HCT116 (cell line): ENCODE measurements around the gene CFAP45. TPM values are rescaled to one million over a fixed set of nuclear protein-coding genes. Genes with fewer than 3 reads are reported as not detected.
"Not testable (repeated sequence)": the region's sequence is repeated elsewhere in the genome, so short reads cannot be mapped to it uniquely, and the experiment has no call there.

Source experiments
- ATAC-seq: fragments of 200-7000 bp; cut with Tn5 transposase; 2 replicates; pipeline ENCODE4 v1.9.1; 2020; ENCODE audit warnings: mild to moderate bottlenecking, moderate library complexity
- BruUV-seq: library from RNA; stranded (reverse); fragments of 400-500 nt; replicated peaks from 2 replicates; lab custom pipeline; 2021; lab: Mats Ljungman, UMichigan
- CTCF ChIA-PET: fragments of 300-600 bp; sonication (Branson Sonifier 250); formaldehyde crosslinking; loops from one replicate; lab custom pipeline; 2021; ENCODE audit warnings: antibody characterized with exemption; lab: Charles Lee
- POLR2A ChIA-PET: fragments of 300-600, 350-600 bp; sonication (Branson Sonifier 250); formaldehyde crosslinking; loops from one replicate; lab custom pipeline; 2021; ENCODE audit warnings: antibody characterized with exemption; lab: Charles Lee
- RAD21 ChIA-PET, 2 experiments: fragments of 300-600 bp; sonication (Branson Sonifier 250); formaldehyde crosslinking; loops; one replicate each; lab custom pipeline; 2023; ENCODE audit warnings: low total read pairs in 2 of 2; ENCODE audit not compliant: uncharacterized antibody in 2 of 2, unreplicated experiment in 2 of 2, low non-redundant PET in 1 of 2; lab: Charles Lee
- DNase-seq: peaks from one replicate; pipeline ENCODE4 v3.0.0-alpha.2; 2010; ENCODE audit warnings: low read depth, low spot score
- H2AFZ ChIP-seq: fragments of 200-600 bp; shearing (Covaris generic), sonication (generic); 2 replicates; pipeline ENCODE4 v1.6.1; 2017; ENCODE audit warnings: low read depth, mixed run types, mixed read lengths, antibody characterized with exemption, low read length; ENCODE audit not compliant: poor library complexity, severe bottlenecking
- H3K27ac ChIP-seq: 2 replicates; pipeline ENCODE4 v1.5.1; 2012; ENCODE audit warnings: low read depth, low read length
- H3K27me3 ChIP-seq: fragments of 200-600 bp; sonication (generic); 2 replicates; pipeline ENCODE4 v1.6.1; 2016; ENCODE audit warnings: mixed run types, low read length, mixed read lengths; ENCODE audit not compliant: insufficient read depth
- H3K36me3 ChIP-seq, 2 experiments: fragments of 200-500 bp in 1 of 2; fragments of 200-600 bp in 1 of 2; sonication (Bioruptor generic) in 1 of 2; sonication (generic) in 1 of 2; 2 replicates each; pipeline versions ENCODE4 v1.5.1 to v1.6.1; 2014 to 2016; ENCODE audit warnings: low read length in 2 of 2, inconsistent platforms in 1 of 2, mixed read lengths in 1 of 2, mixed run types in 1 of 2; ENCODE audit not compliant: insufficient read depth in 2 of 2, control insufficient read depth in 1 of 2
- H3K4me1 ChIP-seq, 2 experiments: fragments of 200-600 bp in 1 of 2; sonication (generic) in 1 of 2; 2 replicates each; pipeline versions ENCODE4 v1.5.1 to v1.6.1; 2012 to 2017; ENCODE audit warnings: low read length in 2 of 2, inconsistent platforms in 1 of 2, mild to moderate bottlenecking in 1 of 2, mixed read lengths in 1 of 2, mixed run types in 1 of 2, moderate library complexity in 1 of 2; ENCODE audit not compliant: insufficient read depth in 2 of 2, control insufficient read depth in 1 of 2
- H3K4me2 ChIP-seq: fragments of 200-600 bp; sonication (generic); 2 replicates; pipeline ENCODE4 v1.6.1; 2017; ENCODE audit warnings: mixed run types, low read length, mixed read lengths
- H3K4me3 ChIP-seq, 2 experiments: fragments of 200-600 bp in 1 of 2; sonication (generic) in 1 of 2; replicated peaks in 1 of 2; 2 replicates each; pipeline ENCODE4 v1.5.1; 2011 to 2016; ENCODE audit warnings: low read length in 2 of 2, control low read depth in 1 of 2, low read depth in 1 of 2, mild to moderate bottlenecking in 1 of 2, mixed read lengths in 1 of 2, mixed run types in 1 of 2
- H3K79me2 ChIP-seq: fragments of 200-600 bp; sonication (generic); 2 replicates; pipeline ENCODE4 v1.6.1; 2017; ENCODE audit warnings: mild to moderate bottlenecking, mixed run types, low read length, moderate library complexity, mixed read lengths; ENCODE audit not compliant: insufficient read depth
- H3K9ac ChIP-seq: fragments of 200-600 bp; sonication (generic); 2 replicates; pipeline ENCODE4 v1.6.1; 2016; ENCODE audit warnings: low read length, mixed read lengths
- H3K9me2 ChIP-seq: fragments of 200-600 bp; sonication (generic), shearing (Covaris generic); 2 replicates; pipeline ENCODE4 v1.6.1; 2017; ENCODE audit warnings: mixed run types, mild to moderate bottlenecking, moderate library complexity; ENCODE audit not compliant: insufficient read depth
- H3K9me3 ChIP-seq, 2 experiments: fragments of 200-500 bp in 1 of 2; fragments of 200-600 bp in 1 of 2; sonication (Bioruptor generic) in 1 of 2; sonication (generic) in 1 of 2; 2 replicates each; pipeline ENCODE4 v1.6.1; 2014 to 2017; ENCODE audit warnings: low read length in 2 of 2, mixed read lengths in 2 of 2, inconsistent platforms in 1 of 2, low read depth in 1 of 2, mild to moderate bottlenecking in 1 of 2, mixed run types in 1 of 2, moderate library complexity in 1 of 2; ENCODE audit not compliant: control insufficient read depth in 1 of 2, insufficient read depth in 1 of 2
- H4K20me1 ChIP-seq: fragments of 200-600 bp; sonication (generic), shearing (Covaris generic); 2 replicates; pipeline ENCODE4 v1.6.1; 2017; ENCODE audit warnings: mixed run types, mild to moderate bottlenecking, moderate library complexity; ENCODE audit not compliant: insufficient read depth
- CBX3 ChIP-seq: IDR thresholded peaks from 2 replicates; pipeline ENCODE4 v1.6.1; 2012; ENCODE audit warnings: low read depth
- EGR1 ChIP-seq: IDR thresholded peaks from 2 replicates; pipeline ENCODE4 v1.6.1; 2012; ENCODE audit warnings: low read depth
- ELF1 ChIP-seq: IDR thresholded peaks from 2 replicates; pipeline ENCODE4 v1.6.1; 2012; ENCODE audit warnings: low read depth, borderline replicate concordance
- EZH2phosphoT487 ChIP-seq: fragments of 200-600 bp; IDR thresholded peaks from 2 replicates; pipeline ENCODE4 v1.6.1; 2018; ENCODE audit warnings: antibody characterized with exemption, borderline replicate concordance
- POLR2AphosphoS5 ChIP-seq: IDR thresholded peaks from 2 replicates; pipeline ENCODE4 v1.6.1; 2011; ENCODE audit warnings: mild to moderate bottlenecking, low read depth, low read length, moderate library complexity
- RAD21 ChIP-seq: IDR thresholded peaks from 2 replicates; pipeline ENCODE4 v1.6.1; 2012; ENCODE audit warnings: low read depth, mild to moderate bottlenecking
- SP1 ChIP-seq: IDR thresholded peaks from 2 replicates; pipeline ENCODE4 v1.6.1; 2012; ENCODE audit warnings: low read depth
- TCF7L2 ChIP-seq: IDR thresholded peaks from 2 replicates; pipeline ENCODE4 v1.7.0; 2011; ENCODE audit warnings: borderline replicate concordance, inconsistent platforms; ENCODE audit not compliant: insufficient read depth, insufficient read length; ENCODE audit errors: extremely low read depth
- YY1 ChIP-seq: IDR thresholded peaks from 2 replicates; pipeline ENCODE4 v1.6.1; 2011; ENCODE audit warnings: low read length, low read depth, moderate library complexity, mild to moderate bottlenecking; ENCODE audit not compliant: insufficient replicate concordance; ENCODE audit errors: extremely low read depth
- ZBTB33 ChIP-seq: IDR thresholded peaks from 2 replicates; pipeline ENCODE4 v1.6.1; 2011; ENCODE audit warnings: mild to moderate bottlenecking, low read length, moderate library complexity; ENCODE audit not compliant: insufficient replicate concordance; ENCODE audit errors: extremely low read depth
- ZFX ChIP-seq: fragments of 450-650 bp; IDR thresholded peaks from 2 replicates; pipeline ENCODE4 v1.6.1; 2017
- ZNF274 ChIP-seq: fragments of 200-500 bp; sonication (Bioruptor generic); IDR thresholded peaks from 2 replicates; pipeline ENCODE4 v1.6.1; 2014; ENCODE audit warnings: mild to moderate bottlenecking, low read depth, low read length, inconsistent platforms
- intact Hi-C: fragments of 100-400 bp; cut with micrococcal nuclease; formaldehyde crosslinking; loops from 2 replicates; pipeline ENCODE4 v1.10.0; 2022
- total RNA-seq: library from RNA; stranded (reverse); gene quantifications from one replicate; pipeline ENCODE4 v1.2.1, GENCODE V29; 2021; ENCODE audit not compliant: unreplicated experiment

Gene CFAP45
- total RNA-seq, 1 experiment from 2014 or later: 0.59 TPM

- no peak overlapping the region for H3K27ac ChIP-seq
- TF ChIP-seq ZFX (no peak), TCF7L2 (no peak), SP1 (no peak), YY1 (no peak), ZNF274 (no peak), POLR2AphosphoS5 (no peak), EZH2phosphoT487 (no peak), ELF1 (no peak), RAD21 (no peak), ZBTB33 (no peak), CBX3 (no peak), EGR1 (no peak)
- TF ChIP-seq, all 23 proteins: peak for 0
- no peaks in the 10 kb centered on the region for H4K20me1 ChIP-seq
- BruUV-seq: no TSS peak
- CTCF ChIA-PET: interaction anchor here (0.8 to 1.7 kb wide), 3 partner anchors 10 to 106 kb away, joined by 3 to 21 read pairs (median 4); no protein-coding TSS in a partner anchor
- no peaks in the 10 kb centered on the region for H3K9me2 ChIP-seq
- H3K4me2 ChIP-seq: peak overlapping the region; percentile 64
- RAD21 ChIA-PET: interaction anchor here in 1 of 2 experiments (1.0 kb wide), 1 partner anchor 107 kb away, joined by 3 read pairs; no protein-coding TSS in a partner anchor
- H3K4me3 ChIP-seq: peak overlapping the region in 1 of 2 experiments; percentile 34; a peak in 1 of 4 replicates
- H3K36me3 ChIP-seq: no peaks in the 10 kb centered on the region
- peaks cover 19% of the 10 kb centered on the region in 2 experiments for H3K4me1 ChIP-seq
- peak overlapping the region; percentile 58; the same call in 1 of the 2 replicates for H3K9ac ChIP-seq
- POLR2A ChIA-PET: interaction anchor here (1.0 to 1.6 kb wide), 3 partner anchors 11 to 15 kb away, joined by 3 to 7 read pairs (median 3); no protein-coding TSS in a partner anchor
- no peaks in the 10 kb centered on the region for H3K79me2 ChIP-seq
- no peaks in the 10 kb centered on the region for H3K27me3 ChIP-seq
- DNase-seq (no peak), ATAC-seq (no peak)
- no peak overlapping the region for H2AFZ ChIP-seq
- intact Hi-C loops: no loop called here
- H3K9me3 ChIP-seq: no peaks in the 10 kb centered on the region; a peak in 1 of 4 replicates
Measured at GRCh38 chr1:159900755-159901360, 893 bp upstream of the CFAP45 start.

DNA sequence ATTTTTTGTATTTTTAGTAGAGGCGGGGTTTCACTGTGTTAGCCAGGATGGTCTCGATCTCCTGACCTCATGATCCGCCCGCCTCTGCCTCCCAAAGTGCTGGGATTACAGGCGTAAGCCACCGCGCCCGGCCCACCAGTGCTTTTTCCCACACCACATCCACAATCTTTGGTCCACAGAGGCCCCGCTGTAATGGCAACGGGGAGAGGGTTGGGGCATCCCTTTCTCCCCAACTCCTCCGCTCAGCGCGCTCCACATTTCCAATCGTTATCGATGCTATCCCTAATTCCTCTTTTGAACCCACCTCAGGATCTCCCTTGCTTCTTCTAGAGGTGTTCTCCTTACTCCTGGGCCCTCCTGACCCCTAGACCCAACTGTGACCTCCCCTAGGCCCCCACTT is 331 bp downstream of the CFAP45 start:
- not testable (repeated sequence) for BruUV-seq, DNase-seq, ATAC-seq, H3K36me3 ChIP-seq, H3K79me2 ChIP-seq, H3K9me2 ChIP-seq, H4K20me1 ChIP-seq, H2AFZ ChIP-seq, H3K27me3 ChIP-seq, H3K9me3 ChIP-seq
- intact Hi-C loops: loop anchor here (10.0 kb wide), 2 partner anchors 475 to 765 kb away; no protein-coding TSS in a partner anchor
- Histone ChIP-seq H3K4me1 (peaks cover 19% of the 10 kb centered on the region in 2 experiments), H3K9ac (peak overlapping the region; percentile 58), H3K27ac (0 out of 2 replicates have a peak overlapping the region, but pooled peaks have one; percentile 1), H3K4me2 (peak overlapping the region; percentile 64), H3K4me3 (peak overlapping the region in 1 of 2 experiments; percentile 34; a peak in 2 of 4 replicates)
- POLR2A ChIA-PET: interaction anchor here (1.0 to 1.6 kb wide), 2 partner anchors 12 to 16 kb away, joined by 3 to 7 read pairs; no protein-coding TSS in a partner anchor
- CTCF ChIA-PET: interaction anchor here (1.0 to 1.7 kb wide), 2 partner anchors 8 to 107 kb away, joined by 3 to 21 read pairs; no protein-coding TSS in a partner anchor
- RAD21 ChIA-PET: interaction anchor here in 1 of 2 experiments (1.0 kb wide), 1 partner anchor 108 kb away, joined by 3 read pairs; no protein-coding TSS in a partner anchor
